A549 (cell line): ENCODE measurements around the gene HTRA2. TPM values are rescaled to one million over a fixed set of nuclear protein-coding genes. Genes with fewer than 3 reads are reported as not detected.

Experiments used
- ATAC-seq, 2 experiments: fragments of 200-7000 bp in 1 of 2; fragments of >200 bp in 1 of 2; cut with Nextera tagmentation in 1 of 2; cut with Tn5 transposase in 1 of 2; 3 replicates each; pipeline versions ENCODE4 v1.8.0 to v1.9.1; 2018 to 2020; ENCODE audit warnings: mild to moderate bottlenecking in 1 of 2, moderate library complexity in 1 of 2
- CTCF ChIA-PET: fragments of 300-600 bp; sonication (Branson Sonifier 250); formaldehyde crosslinking; extraction: SDS; loops from one replicate; lab custom pipeline; 2021; ENCODE audit warnings: antibody characterized with exemption, inconsistent platforms; lab: Yijun Ruan, JAX
- POLR2A ChIA-PET: fragments of 350-600 bp; formaldehyde crosslinking; extraction: SDS; loops from one replicate; lab custom pipeline; 2021; ENCODE audit warnings: antibody characterized with exemption, inconsistent platforms; lab: Yijun Ruan, JAX
- DNase-seq, 2 experiments: peaks; one replicate each; pipeline versions ENCODE4 v3.0.0 to v3.0.0-alpha.2; 2011 to 2016; ENCODE audit warnings: low read depth in 1 of 2, low spot score in 1 of 2
- FAIRE-seq: peaks from 2 replicates; lab custom pipeline; 2011; peaks lifted over from hg19 to GRCh38; lab: Jason Lieb, UNC
- H3K27ac ChIP-seq, 2 experiments: fragments of >200 bp; sonication (Bioruptor Twin); formaldehyde crosslinking; 3 replicates each; pipeline ENCODE4 v1.5.1; 2016 to 2017
- H3K4me1 ChIP-seq: fragments of >200 bp; sonication (Bioruptor Twin); formaldehyde crosslinking; 3 replicates; pipeline ENCODE4 v1.6.1; 2016
- H3K4me2 ChIP-seq: fragments of >200 bp; sonication (Bioruptor Twin); formaldehyde crosslinking; 3 replicates; pipeline ENCODE4 v1.6.1; 2016
- H3K4me3 ChIP-seq: fragments of >200 bp; sonication (Bioruptor Twin); formaldehyde crosslinking; 3 replicates; pipeline ENCODE4 v1.5.1; 2016
- H3K9me3 ChIP-seq: fragments of >200 bp; sonication (Bioruptor Twin); formaldehyde crosslinking; 3 replicates; pipeline ENCODE4 v1.6.1; 2016
- BHLHE40 ChIP-seq: IDR thresholded peaks from 2 replicates; pipeline ENCODE4 v1.6.1; 2012; ENCODE audit warnings: low read depth, low read length, inconsistent platforms
- CEBPB ChIP-seq, 2 experiments: fragments of >200 bp in 1 of 2; sonication (Bioruptor Twin) in 1 of 2; formaldehyde crosslinking in 1 of 2; IDR thresholded peaks; 2 replicates each; pipeline ENCODE4 v1.6.1; 2012 to 2016
- CHD2 ChIP-seq: fragments of 150-350 bp; IDR thresholded peaks from 2 replicates; pipeline ENCODE4 v1.6.1; 2014; ENCODE audit warnings: low read length; ENCODE audit not compliant: partially characterized antibody
- CHD4 ChIP-seq: fragments of 200-600 bp; sonication (generic); IDR thresholded peaks from 2 replicates; pipeline ENCODE4 v1.6.1; 2016; ENCODE audit warnings: antibody characterized with exemption, mild to moderate bottlenecking, borderline replicate concordance
- FOSB ChIP-seq: fragments of 250-450 bp; sonication (Bioruptor Pico); IDR thresholded peaks from 2 replicates; pipeline ENCODE4 v1.5.0; 2020; ENCODE audit warnings: mild to moderate bottlenecking, moderate library complexity
- GATA3 ChIP-seq: IDR thresholded peaks from 2 replicates; pipeline ENCODE4 v1.6.1; 2012; ENCODE audit warnings: borderline replicate concordance
- HDAC2 ChIP-seq: fragments of 200-600 bp; sonication (generic); IDR thresholded peaks from 2 replicates; pipeline ENCODE4 v1.6.1; 2016
- HOXA7 ChIP-seq: fragments of 250-450 bp; sonication (Bioruptor Pico); IDR thresholded peaks from 2 replicates; pipeline ENCODE4 v1.5.0; 2020; ENCODE audit warnings: mild to moderate bottlenecking, moderate library complexity
- HOXB13 ChIP-seq: fragments of 250-450 bp; sonication (Bioruptor Pico); IDR thresholded peaks from 2 replicates; pipeline ENCODE4 v1.5.0; 2020; ENCODE audit warnings: low read depth, mild to moderate bottlenecking, moderate library complexity
- JUN ChIP-seq, 2 experiments: fragments of >200 bp; sonication (Bioruptor Twin); formaldehyde crosslinking; IDR thresholded peaks; 2 replicates in 1 of 2; 3 replicates in 1 of 2; pipeline ENCODE4 v1.6.1; 2016 to 2017
- KDM1A ChIP-seq: fragments of 200-600 bp; sonication (generic); IDR thresholded peaks from 2 replicates; pipeline ENCODE4 v1.6.1; 2016; ENCODE audit warnings: low read depth, mild to moderate bottlenecking
- KDM5A ChIP-seq: fragments of 200-600 bp; sonication (generic); IDR thresholded peaks from 2 replicates; pipeline ENCODE4 v1.6.1; 2016; ENCODE audit warnings: antibody characterized with exemption, mild to moderate bottlenecking
- NFE2L2 ChIP-seq: fragments of 150-350 bp; conservative IDR thresholded peaks from 2 replicates; pipeline ENCODE4 v1.6.1; 2014; ENCODE audit warnings: low read length
- NR3C1 ChIP-seq: fragments of >200 bp; sonication (Bioruptor Twin); formaldehyde crosslinking; IDR thresholded peaks from 3 replicates; pipeline ENCODE4 v1.6.1; 2017
- POLR2A ChIP-seq: IDR thresholded peaks from 2 replicates; pipeline ENCODE4 v1.6.1; 2012; ENCODE audit warnings: mild to moderate bottlenecking, low read length
- RAD21 ChIP-seq, 2 experiments: fragments of >200 bp in 1 of 2; sonication (Bioruptor Twin) in 1 of 2; formaldehyde crosslinking in 1 of 2; IDR thresholded peaks in 1 of 2; conservative IDR thresholded peaks in 1 of 2; 2 replicates in 1 of 2; 3 replicates in 1 of 2; pipeline ENCODE4 v1.6.1; 2012 to 2018; ENCODE audit warnings: inconsistent platforms in 1 of 2
- RFX5 ChIP-seq: fragments of 450-650 bp; IDR thresholded peaks from 2 replicates; pipeline ENCODE4 v1.7.1; 2014; ENCODE audit warnings: antibody characterized with exemption, mild to moderate bottlenecking, moderate library complexity
- SMC3 ChIP-seq: fragments of >200 bp; sonication (Bioruptor Twin); formaldehyde crosslinking; IDR thresholded peaks from 3 replicates; pipeline ENCODE4 v1.6.1; 2018; ENCODE audit warnings: inconsistent platforms
- TP53 ChIP-seq: fragments of 250-450 bp; sonication (Bioruptor Pico); IDR thresholded peaks from 2 replicates; pipeline ENCODE4 v1.5.0; 2021; ENCODE audit warnings: mild to moderate bottlenecking, moderate library complexity
- ZFP36 ChIP-seq: fragments of 450-650 bp; IDR thresholded peaks from 2 replicates; pipeline ENCODE4 v1.6.1; 2014; ENCODE audit warnings: borderline replicate concordance; ENCODE audit not compliant: partially characterized antibody
- ZSCAN20 ChIP-seq: fragments of 250-450 bp; sonication (Bioruptor Pico); IDR thresholded peaks from 2 replicates; pipeline ENCODE4 v1.8.0; 2022; ENCODE audit warnings: mild to moderate bottlenecking, moderate library complexity
- WGBS: methylation state at CpG from one replicate; pipeline ENCODE4 v1.1.6; 2017; ENCODE audit errors: missing lambda C conversion rate; 5-methylcytosine and 5-hydroxymethylcytosine counted together
- polyA plus RNA-seq, 4 experiments: library from polyadenylated mRNA; depleted of rRNA in 3 of 4; stranded (reverse); fragments of >200 nt; fragmentation: RNase III in 1 of 4; extraction: RNeasy Plus Mini Kit Qiagen cat#74134 plus additional on column Dnase treatment in 1 of 4; gene quantifications; 2 replicates in 3 of 4; 3 replicates in 1 of 4; pipeline ENCODE4 v1.2.3, GENCODE V29; 2011 to 2017
- TF ChIP-seq, protein P1 (sequence below): fragments of >200 bp; sonication (Bioruptor Twin); formaldehyde crosslinking; IDR thresholded peaks from 3 replicates; pipeline ENCODE4 v1.6.1; 2016
- TF ChIP-seq, protein P2 (sequence below): fragments of 250-450 bp; sonication (Bioruptor Pico); IDR thresholded peaks from 2 replicates; pipeline ENCODE4 v1.5.0; 2021; ENCODE audit warnings: mild to moderate bottlenecking, moderate library complexity, borderline replicate concordance
- TF ChIP-seq, protein P3 (sequence below): fragments of 450-650 bp; IDR thresholded peaks from 2 replicates; pipeline ENCODE4 v1.6.1; 2014; ENCODE audit warnings: antibody characterized with exemption
- TF ChIP-seq, protein P4 (sequence below): fragments of 200-600 bp; sonication (generic); IDR thresholded peaks from 2 replicates; pipeline ENCODE4 v1.6.1; 2016; ENCODE audit warnings: antibody characterized with exemption, mild to moderate bottlenecking, moderate library complexity
- TF ChIP-seq, protein P5 (sequence below): IDR thresholded peaks from 2 replicates; pipeline ENCODE4 v1.6.1; 2012

Gene HTRA2
- polyA plus RNA-seq, 2 of the 4 experiments (the other 2 are of a cell fraction) = 28.7 to 36.5 TPM

DNA sequence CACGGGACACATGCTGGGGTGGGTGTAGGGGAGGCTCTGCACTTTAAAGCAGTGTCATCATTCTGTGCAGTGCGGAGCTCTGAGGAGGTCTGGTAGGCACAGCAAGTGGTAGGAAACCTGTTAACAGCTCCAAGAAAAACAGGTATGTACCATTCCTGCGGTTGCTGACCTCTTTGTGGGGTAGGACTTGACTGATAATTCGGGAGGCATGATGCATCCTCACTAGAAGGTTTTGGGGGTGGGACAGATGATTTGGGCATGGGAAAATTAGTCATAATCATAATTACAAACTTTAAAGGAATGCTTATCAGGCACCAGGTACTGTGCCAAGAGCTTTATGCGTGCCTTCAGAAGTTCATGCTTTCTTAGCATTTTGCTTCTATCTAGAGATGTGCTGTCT, 34.5 kb downstream of the HTRA2 start:
- TF ChIP-seq NR3C1 (no peak), ZSCAN20 (CRISPR knock-in tag) (no peak), CEBPB (IDR thresholded peaks at IDR 0.05) (no peak), SMC3 (no peak), TP53 (CRISPR knock-in tag) (no peak), HDAC2 (no peak)
- TF ChIP-seq, protein P1, sequence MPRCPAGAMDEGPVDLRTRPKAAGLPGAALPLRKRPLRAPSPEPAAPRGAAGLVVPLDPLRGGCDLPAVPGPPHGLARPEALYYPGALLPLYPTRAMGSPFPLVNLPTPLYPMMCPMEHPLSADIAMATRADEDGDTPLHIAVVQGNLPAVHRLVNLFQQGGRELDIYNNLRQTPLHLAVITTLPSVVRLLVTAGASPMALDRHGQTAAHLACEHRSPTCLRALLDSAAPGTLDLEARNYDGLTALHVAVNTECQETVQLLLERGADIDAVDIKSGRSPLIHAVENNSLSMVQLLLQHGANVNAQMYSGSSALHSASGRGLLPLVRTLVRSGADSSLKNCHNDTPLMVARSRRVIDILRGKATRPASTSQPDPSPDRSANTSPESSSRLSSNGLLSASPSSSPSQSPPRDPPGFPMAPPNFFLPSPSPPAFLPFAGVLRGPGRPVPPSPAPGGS = no peak
- WGBS = 62% methylated on average over 5 of the region's 5 CpGs
- DNase-seq (no peak), ATAC-seq (no peak), FAIRE-seq (no peak)
- no peak overlapping the region for H3K27ac ChIP-seq
- POLR2A ChIA-PET = no interaction called here
- CTCF ChIA-PET = interaction anchor here (1.3 to 17.2 kb wide), 2 partner anchors 11 to 22 kb away, joined by 7 to 181 read pairs; no protein-coding TSS in a partner anchor
- H3K4me3 ChIP-seq = no peak overlapping the region
- H3K4me2 ChIP-seq = no peak overlapping the region
- H3K9me3 ChIP-seq = no peaks in the 10 kb centered on the region
- H3K4me1 ChIP-seq = no peaks in the 10 kb centered on the region

DNA sequence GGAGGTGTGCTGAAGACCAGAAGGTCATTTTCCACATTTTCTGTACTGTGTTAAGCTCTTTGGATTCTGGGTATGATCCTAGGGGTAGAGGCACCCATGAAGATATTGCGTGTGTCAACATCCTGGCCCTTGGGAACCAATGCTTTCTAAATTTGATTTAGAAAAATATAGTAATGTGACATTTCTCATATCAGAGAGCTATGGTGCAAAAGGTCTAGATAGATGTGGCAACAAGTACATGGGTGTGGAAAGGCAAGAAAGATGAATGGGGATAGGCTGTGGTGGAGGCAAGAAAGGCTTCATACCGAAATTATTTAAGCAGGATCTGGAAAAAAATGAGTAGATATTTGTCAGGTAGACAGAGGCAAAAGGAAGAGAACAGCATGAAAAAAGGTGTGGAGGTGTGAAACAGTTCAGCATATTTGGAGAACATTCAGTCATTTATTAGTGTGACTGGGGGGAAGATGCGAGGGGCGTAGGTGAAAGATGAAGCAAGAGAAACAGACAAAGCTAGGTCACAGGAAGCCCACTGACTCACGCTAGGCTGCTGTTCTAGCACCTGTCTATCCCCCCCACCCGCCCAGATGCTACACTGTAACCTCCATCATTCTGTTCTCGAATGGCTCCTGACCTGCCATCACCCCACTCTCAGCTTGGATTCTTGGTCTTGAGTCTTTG, 36.5 kb downstream of the HTRA2 start:
- no peak overlapping the region for H3K4me2 ChIP-seq
- POLR2A ChIA-PET = no interaction called here
- no peak for ATAC-seq
- WGBS = 57% methylated on average over 7 of the region's 7 CpGs
- CTCF ChIA-PET = interaction anchor here (0.8 to 17.2 kb wide), 4 partner anchors 10 to 83 kb away, joined by 3 to 181 read pairs (median 12); partner anchors contain the start of genes CCDC142 and TTC31
- no peak overlapping the region for H3K4me3 ChIP-seq
- no peak for FAIRE-seq
- no peaks in the 10 kb centered on the region for H3K4me1 ChIP-seq
- TF ChIP-seq, protein P2, sequence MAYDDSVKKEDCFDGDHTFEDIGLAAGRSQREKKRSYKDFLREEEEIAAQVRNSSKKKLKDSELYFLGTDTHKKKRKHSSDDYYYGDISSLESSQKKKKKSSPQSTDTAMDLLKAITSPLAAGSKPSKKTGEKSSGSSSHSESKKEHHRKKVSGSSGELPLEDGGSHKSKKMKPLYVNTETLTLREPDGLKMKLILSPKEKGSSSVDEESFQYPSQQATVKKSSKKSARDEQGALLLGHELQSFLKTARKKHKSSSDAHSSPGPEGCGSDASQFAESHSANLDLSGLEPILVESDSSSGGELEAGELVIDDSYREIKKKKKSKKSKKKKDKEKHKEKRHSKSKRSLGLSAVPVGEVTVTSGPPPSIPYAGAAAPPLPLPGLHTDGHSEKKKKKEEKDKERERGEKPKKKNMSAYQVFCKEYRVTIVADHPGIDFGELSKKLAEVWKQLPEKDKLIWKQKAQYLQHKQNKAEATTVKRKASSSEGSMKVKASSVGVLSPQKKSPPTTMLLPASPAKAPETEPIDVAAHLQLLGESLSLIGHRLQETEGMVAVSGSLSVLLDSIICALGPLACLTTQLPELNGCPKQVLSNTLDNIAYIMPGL (CRISPR knock-in tag) = no peak
- TF ChIP-seq POLR2A (no peak), TP53 (CRISPR knock-in tag) (no peak), ZSCAN20 (CRISPR knock-in tag) (no peak)
- H3K27ac ChIP-seq = no peak overlapping the region
- DNase-seq = no peak
- no peaks in the 10 kb centered on the region for H3K9me3 ChIP-seq

DNA sequence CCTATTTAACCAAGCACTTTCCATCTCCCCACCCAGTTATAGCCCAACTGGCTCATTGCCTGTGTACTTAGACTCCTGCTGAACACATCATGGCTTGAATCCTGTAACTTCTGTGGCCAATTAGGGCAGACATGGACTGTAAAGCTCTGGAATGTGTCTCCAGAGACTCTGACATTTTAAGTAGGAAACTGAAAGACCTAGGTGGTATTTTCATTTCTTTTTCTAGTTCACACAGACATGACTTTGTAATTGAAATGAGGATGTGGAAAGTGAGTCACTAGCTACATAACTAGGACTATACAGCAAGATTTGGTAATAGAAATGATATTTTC, 37.0 kb downstream of the HTRA2 start:
- Histone ChIP-seq H3K4me2 (no peak overlapping the region), H3K27ac (no peak overlapping the region), H3K4me3 (no peak overlapping the region), H3K4me1 (no peaks in the 10 kb centered on the region), H3K9me3 (no peaks in the 10 kb centered on the region)
- DNase-seq (no peak), FAIRE-seq (no peak), ATAC-seq (no peak)
- CTCF ChIA-PET = interaction anchor here (1.7 to 17.2 kb wide), 3 partner anchors 10 to 19 kb away, joined by 4 to 181 read pairs (median 19); no protein-coding TSS in a partner anchor
- TF ChIP-seq TP53 (CRISPR knock-in tag) = no peak
- TF ChIP-seq, protein P1 = no peak
- TF ChIP-seq HOXB13 = no peak
- no peak for TF ChIP-seq RFX5
- TF ChIP-seq BHLHE40 = no peak
- TF ChIP-seq, protein P3, sequence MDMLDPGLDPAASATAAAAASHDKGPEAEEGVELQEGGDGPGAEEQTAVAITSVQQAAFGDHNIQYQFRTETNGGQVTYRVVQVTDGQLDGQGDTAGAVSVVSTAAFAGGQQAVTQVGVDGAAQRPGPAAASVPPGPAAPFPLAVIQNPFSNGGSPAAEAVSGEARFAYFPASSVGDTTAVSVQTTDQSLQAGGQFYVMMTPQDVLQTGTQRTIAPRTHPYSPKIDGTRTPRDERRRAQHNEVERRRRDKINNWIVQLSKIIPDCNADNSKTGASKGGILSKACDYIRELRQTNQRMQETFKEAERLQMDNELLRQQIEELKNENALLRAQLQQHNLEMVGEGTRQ = no peak
- TF ChIP-seq RAD21 (conservative IDR thresholded peaks at IDR 0.05 in 1 of 2, IDR thresholded peaks at IDR 0.05 in 1 of 2) = no peak
- no peak for TF ChIP-seq CHD4
- TF ChIP-seq FOSB (CRISPR knock-in tag) = no peak
- no peak for TF ChIP-seq CEBPB (IDR thresholded peaks at IDR 0.05)
- no peak for TF ChIP-seq HOXA7
- no peak for TF ChIP-seq KDM5A
- no peak for TF ChIP-seq ZFP36
- no peak for TF ChIP-seq CHD2
- TF ChIP-seq, protein P4, sequence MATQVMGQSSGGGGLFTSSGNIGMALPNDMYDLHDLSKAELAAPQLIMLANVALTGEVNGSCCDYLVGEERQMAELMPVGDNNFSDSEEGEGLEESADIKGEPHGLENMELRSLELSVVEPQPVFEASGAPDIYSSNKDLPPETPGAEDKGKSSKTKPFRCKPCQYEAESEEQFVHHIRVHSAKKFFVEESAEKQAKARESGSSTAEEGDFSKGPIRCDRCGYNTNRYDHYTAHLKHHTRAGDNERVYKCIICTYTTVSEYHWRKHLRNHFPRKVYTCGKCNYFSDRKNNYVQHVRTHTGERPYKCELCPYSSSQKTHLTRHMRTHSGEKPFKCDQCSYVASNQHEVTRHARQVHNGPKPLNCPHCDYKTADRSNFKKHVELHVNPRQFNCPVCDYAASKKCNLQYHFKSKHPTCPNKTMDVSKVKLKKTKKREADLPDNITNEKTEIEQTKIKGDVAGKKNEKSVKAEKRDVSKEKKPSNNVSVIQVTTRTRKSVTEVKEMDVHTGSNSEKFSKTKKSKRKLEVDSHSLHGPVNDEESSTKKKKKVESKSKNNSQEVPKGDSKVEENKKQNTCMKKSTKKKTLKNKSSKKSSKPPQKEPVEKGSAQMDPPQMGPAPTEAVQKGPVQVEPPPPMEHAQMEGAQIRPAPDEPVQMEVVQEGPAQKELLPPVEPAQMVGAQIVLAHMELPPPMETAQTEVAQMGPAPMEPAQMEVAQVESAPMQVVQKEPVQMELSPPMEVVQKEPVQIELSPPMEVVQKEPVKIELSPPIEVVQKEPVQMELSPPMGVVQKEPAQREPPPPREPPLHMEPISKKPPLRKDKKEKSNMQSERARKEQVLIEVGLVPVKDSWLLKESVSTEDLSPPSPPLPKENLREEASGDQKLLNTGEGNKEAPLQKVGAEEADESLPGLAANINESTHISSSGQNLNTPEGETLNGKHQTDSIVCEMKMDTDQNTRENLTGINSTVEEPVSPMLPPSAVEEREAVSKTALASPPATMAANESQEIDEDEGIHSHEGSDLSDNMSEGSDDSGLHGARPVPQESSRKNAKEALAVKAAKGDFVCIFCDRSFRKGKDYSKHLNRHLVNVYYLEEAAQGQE = no peak
- no peak for TF ChIP-seq KDM1A
- TF ChIP-seq, protein P5, sequence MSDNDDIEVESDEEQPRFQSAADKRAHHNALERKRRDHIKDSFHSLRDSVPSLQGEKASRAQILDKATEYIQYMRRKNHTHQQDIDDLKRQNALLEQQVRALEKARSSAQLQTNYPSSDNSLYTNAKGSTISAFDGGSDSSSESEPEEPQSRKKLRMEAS = no peak
- TF ChIP-seq JUN (IDR thresholded peaks at IDR 0.05) = no peak
- TF ChIP-seq NFE2L2 = no peak
- TF ChIP-seq GATA3 = no peak
- POLR2A ChIA-PET = no interaction called here
